ENCODE results near the gene TSPAN19. TPM values are rescaled to one million over a fixed set of nuclear protein-coding genes. Genes with fewer than 3 reads are reported as not detected.

The TSPAN19 gene
- total RNA-seq, 1 experiment from 2014 or later: not detected

DNA sequence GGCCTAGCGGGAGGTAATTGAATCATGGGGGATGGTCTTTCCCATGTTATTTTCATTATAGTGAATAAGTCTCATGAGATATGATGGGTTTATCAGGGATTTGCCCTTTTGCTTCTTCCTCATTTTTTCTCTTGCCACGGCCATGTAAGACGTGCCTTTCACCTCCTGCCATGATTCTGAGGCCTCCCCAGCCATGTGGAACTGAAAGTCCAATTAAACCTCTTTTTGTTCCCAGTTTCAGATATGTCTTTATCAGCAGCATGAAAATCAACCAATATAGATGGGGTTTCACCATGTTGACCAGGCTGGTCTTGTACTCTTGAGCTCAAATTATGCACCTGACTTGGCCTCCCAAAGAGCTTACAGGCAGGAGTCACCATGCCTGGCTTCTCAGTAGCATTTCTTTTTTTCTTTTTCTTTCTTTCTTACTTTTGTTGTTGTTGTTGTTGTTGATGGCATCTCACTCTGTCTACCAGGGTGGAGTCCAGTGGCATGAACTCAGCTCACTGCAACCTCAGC lies 33.2 kb downstream of the TSPAN19 start (continued):
- TF ChIP-seq, protein P1, sequence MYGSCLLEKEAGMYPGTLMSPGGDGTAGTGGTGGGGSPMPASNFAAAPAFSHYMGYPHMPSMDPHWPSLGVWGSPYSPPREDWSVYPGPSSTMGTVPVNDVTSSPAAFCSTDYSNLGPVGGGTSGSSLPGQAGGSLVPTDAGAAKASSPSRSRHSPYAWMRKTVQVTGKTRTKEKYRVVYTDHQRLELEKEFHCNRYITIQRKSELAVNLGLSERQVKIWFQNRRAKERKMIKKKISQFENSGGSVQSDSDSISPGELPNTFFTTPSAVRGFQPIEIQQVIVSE (CRISPR knock-in tag; IDR thresholded peaks at IDR 0.05; ENCODE audit: borderline replicate concordance): no peak
- TF ChIP-seq ZNF317 (CRISPR knock-in tag; IDR thresholded peaks at IDR 0.05; ENCODE audit: borderline replicate concordance, low read depth) (no peak), ZNF423 (CRISPR knock-in tag; IDR thresholded peaks at IDR 0.05) (no peak), ETV6 (CRISPR knock-in tag; IDR thresholded peaks at IDR 0.05) (no peak), IRF2 (CRISPR knock-in tag; IDR thresholded peaks at IDR 0.05; ENCODE audit: borderline replicate concordance, low read depth) (no peak), ELF4 (CRISPR knock-in tag; IDR thresholded peaks at IDR 0.05; ENCODE audit: low read depth) (no peak), HMGA2 (CRISPR knock-in tag; IDR thresholded peaks at IDR 0.05) (no peak), MXD4 (CRISPR knock-in tag; IDR thresholded peaks at IDR 0.05; ENCODE audit: borderline replicate concordance) (no peak)
- TF ChIP-seq, protein P2, sequence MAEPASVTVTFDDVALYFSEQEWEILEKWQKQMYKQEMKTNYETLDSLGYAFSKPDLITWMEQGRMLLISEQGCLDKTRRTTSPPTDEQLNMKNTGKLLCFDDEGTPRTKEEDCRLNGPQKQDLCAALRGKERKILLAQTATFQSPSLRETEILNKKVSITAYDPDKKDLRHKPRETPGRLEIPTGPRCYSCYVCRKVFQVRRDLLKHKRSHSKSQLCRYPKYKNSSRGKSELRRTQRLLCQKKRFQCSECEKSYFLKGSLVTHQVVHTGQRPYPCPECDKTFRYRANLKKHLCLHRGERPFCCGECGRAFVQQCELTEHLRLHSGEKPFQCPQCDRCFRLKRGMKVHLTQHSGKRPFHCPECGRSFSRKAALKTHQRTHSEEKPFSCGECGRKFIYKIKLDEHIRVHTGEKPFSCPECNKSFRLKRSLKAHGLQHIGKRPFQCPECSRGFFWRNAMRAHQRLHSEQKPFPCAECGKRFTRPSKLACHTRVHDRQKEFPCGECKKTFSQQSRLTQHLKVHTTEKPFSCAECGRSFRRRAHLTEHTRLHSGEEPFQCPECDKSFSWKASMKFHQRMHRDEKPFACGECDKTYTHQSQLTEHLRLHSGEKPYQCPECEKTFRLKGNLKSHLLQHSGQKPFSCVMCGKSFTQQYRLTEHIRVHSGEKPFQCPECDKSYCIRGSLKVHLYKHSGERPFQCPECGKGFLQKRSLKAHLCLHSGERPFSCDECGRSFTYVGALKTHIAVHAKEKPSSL (CRISPR knock-in tag; conservative IDR thresholded peaks at IDR 0.05): no peak

DNA sequence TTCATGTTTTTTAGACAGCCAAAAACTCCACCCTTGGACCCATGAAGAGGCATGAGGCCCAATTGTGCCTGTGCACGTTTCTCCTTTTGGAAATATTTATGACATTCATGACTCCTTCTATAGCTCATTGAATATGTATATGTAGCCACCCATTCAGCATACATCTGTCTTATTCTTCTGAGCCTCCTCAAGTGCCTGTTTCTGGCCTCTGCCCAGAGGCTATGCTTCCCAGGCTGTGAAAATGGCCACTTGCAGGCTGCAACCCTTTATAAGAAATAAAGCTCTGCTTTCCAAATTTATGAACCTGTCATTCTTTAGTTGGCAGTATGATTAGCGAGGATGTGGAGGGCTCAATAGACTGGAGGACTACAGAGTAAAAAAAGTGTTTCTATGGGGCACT lies 35.3 kb downstream of the TSPAN19 start:
- TF ChIP-seq, protein P3, sequence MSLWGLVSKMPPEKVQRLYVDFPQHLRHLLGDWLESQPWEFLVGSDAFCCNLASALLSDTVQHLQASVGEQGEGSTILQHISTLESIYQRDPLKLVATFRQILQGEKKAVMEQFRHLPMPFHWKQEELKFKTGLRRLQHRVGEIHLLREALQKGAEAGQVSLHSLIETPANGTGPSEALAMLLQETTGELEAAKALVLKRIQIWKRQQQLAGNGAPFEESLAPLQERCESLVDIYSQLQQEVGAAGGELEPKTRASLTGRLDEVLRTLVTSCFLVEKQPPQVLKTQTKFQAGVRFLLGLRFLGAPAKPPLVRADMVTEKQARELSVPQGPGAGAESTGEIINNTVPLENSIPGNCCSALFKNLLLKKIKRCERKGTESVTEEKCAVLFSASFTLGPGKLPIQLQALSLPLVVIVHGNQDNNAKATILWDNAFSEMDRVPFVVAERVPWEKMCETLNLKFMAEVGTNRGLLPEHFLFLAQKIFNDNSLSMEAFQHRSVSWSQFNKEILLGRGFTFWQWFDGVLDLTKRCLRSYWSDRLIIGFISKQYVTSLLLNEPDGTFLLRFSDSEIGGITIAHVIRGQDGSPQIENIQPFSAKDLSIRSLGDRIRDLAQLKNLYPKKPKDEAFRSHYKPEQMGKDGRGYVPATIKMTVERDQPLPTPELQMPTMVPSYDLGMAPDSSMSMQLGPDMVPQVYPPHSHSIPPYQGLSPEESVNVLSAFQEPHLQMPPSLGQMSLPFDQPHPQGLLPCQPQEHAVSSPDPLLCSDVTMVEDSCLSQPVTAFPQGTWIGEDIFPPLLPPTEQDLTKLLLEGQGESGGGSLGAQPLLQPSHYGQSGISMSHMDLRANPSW (CRISPR knock-in tag; conservative IDR thresholded peaks at IDR 0.05; ENCODE audit: low read depth): no peak
- TF ChIP-seq NFE2L1 (CRISPR knock-in tag; IDR thresholded peaks at IDR 0.05) (no peak), GRHL2 (CRISPR knock-in tag; IDR thresholded peaks at IDR 0.05; ENCODE audit: insufficient replicate concordance, severe bottlenecking) (no peak), CBFB (CRISPR knock-in tag; IDR thresholded peaks at IDR 0.05; ENCODE audit: low read depth) (no peak), ZNF423 (CRISPR knock-in tag; IDR thresholded peaks at IDR 0.05) (no peak), ZNF219 (CRISPR knock-in tag; IDR thresholded peaks at IDR 0.05; ENCODE audit: borderline replicate concordance) (no peak), NFATC4 (CRISPR knock-in tag; IDR thresholded peaks at IDR 0.05) (no peak), NR2C2 (CRISPR knock-in tag; IDR thresholded peaks at IDR 0.05) (no peak), MYBL2 (CRISPR knock-in tag; IDR thresholded peaks at IDR 0.05) (no peak), TEAD1 (CRISPR knock-in tag; IDR thresholded peaks at IDR 0.05) (no peak), EMX1 (CRISPR knock-in tag; IDR thresholded peaks at IDR 0.05) (no peak)
- TF ChIP-seq, protein P4, sequence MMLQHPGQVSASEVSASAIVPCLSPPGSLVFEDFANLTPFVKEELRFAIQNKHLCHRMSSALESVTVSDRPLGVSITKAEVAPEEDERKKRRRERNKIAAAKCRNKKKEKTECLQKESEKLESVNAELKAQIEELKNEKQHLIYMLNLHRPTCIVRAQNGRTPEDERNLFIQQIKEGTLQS (CRISPR knock-in tag; conservative IDR thresholded peaks at IDR 0.05): no peak
- TF ChIP-seq, protein P5, sequence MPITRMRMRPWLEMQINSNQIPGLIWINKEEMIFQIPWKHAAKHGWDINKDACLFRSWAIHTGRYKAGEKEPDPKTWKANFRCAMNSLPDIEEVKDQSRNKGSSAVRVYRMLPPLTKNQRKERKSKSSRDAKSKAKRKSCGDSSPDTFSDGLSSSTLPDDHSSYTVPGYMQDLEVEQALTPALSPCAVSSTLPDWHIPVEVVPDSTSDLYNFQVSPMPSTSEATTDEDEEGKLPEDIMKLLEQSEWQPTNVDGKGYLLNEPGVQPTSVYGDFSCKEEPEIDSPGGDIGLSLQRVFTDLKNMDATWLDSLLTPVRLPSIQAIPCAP (CRISPR knock-in tag; IDR thresholded peaks at IDR 0.05): no peak
- TF ChIP-seq, protein P6, sequence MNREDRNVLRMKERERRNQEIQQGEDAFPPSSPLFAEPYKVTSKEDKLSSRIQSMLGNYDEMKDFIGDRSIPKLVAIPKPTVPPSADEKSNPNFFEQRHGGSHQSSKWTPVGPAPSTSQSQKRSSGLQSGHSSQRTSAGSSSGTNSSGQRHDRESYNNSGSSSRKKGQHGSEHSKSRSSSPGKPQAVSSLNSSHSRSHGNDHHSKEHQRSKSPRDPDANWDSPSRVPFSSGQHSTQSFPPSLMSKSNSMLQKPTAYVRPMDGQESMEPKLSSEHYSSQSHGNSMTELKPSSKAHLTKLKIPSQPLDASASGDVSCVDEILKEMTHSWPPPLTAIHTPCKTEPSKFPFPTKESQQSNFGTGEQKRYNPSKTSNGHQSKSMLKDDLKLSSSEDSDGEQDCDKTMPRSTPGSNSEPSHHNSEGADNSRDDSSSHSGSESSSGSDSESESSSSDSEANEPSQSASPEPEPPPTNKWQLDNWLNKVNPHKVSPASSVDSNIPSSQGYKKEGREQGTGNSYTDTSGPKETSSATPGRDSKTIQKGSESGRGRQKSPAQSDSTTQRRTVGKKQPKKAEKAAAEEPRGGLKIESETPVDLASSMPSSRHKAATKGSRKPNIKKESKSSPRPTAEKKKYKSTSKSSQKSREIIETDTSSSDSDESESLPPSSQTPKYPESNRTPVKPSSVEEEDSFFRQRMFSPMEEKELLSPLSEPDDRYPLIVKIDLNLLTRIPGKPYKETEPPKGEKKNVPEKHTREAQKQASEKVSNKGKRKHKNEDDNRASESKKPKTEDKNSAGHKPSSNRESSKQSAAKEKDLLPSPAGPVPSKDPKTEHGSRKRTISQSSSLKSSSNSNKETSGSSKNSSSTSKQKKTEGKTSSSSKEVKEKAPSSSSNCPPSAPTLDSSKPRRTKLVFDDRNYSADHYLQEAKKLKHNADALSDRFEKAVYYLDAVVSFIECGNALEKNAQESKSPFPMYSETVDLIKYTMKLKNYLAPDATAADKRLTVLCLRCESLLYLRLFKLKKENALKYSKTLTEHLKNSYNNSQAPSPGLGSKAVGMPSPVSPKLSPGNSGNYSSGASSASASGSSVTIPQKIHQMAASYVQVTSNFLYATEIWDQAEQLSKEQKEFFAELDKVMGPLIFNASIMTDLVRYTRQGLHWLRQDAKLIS (CRISPR knock-in tag; IDR thresholded peaks at IDR 0.05; ENCODE audit: borderline replicate concordance): no peak
- TF ChIP-seq, protein P7, sequence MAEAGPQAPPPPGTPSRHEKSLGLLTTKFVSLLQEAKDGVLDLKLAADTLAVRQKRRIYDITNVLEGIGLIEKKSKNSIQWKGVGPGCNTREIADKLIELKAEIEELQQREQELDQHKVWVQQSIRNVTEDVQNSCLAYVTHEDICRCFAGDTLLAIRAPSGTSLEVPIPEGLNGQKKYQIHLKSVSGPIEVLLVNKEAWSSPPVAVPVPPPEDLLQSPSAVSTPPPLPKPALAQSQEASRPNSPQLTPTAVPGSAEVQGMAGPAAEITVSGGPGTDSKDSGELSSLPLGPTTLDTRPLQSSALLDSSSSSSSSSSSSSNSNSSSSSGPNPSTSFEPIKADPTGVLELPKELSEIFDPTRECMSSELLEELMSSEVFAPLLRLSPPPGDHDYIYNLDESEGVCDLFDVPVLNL (CRISPR knock-in tag; IDR thresholded peaks at IDR 0.05; ENCODE audit: borderline replicate concordance, low read depth): no peak
- Mint-ChIP-seq H3K4me1 (peaks cover 45% of the 10 kb centered on the region), H3K27ac (no peak overlapping the region), H3K36me3 (peaks cover 19% of the 10 kb centered on the region), H3K9me3 (peaks cover 26% of the 10 kb centered on the region), H3K27me3 (ENCODE audit: low read depth) (no peaks in the 10 kb centered on the region), H3K4me3 (no peak overlapping the region)
- DNase-seq (ENCODE audit: low spot score) (no peak), ATAC-seq (no peak)
- ChIA-PET POLR2A (no interaction called here), CTCF (no interaction called here)
